Osteocyte (in vitro differentiated cells): Measurements from ENCODE around the gene HDAC9. TPM values are rescaled to one million over a fixed set of nuclear protein-coding genes. Genes with fewer than 3 reads are reported as not detected.
A peak's percentile ranks its signal among the peaks of the same experiment; 100 is the strongest.

ENCODE experiments used
- DNase-seq: peaks from one replicate; pipeline ENCODE4 v3.0.0; 2021; ENCODE audit warnings: mixed read lengths; ENCODE audit not compliant: unreplicated experiment; ENCODE audit errors: extremely low spot score
- H3K27ac Mint-ChIP-seq: one replicate; pipeline ENCODE4 v1.8.0; 2021; ENCODE audit warnings: mild to moderate bottlenecking, mixed read lengths; ENCODE audit not compliant: unreplicated experiment
- H3K27me3 Mint-ChIP-seq: one replicate; pipeline ENCODE4 v1.8.0; 2021; ENCODE audit warnings: mixed read lengths; ENCODE audit not compliant: unreplicated experiment
- H3K36me3 Mint-ChIP-seq: one replicate; pipeline ENCODE4 v1.8.0; 2021; ENCODE audit warnings: mixed read lengths; ENCODE audit not compliant: unreplicated experiment
- H3K4me1 Mint-ChIP-seq: one replicate; pipeline ENCODE4 v1.8.0; 2021; ENCODE audit warnings: mixed read lengths; ENCODE audit not compliant: unreplicated experiment
- H3K4me3 Mint-ChIP-seq: one replicate; pipeline ENCODE4 v1.8.0; 2021; ENCODE audit warnings: mild to moderate bottlenecking, moderate library complexity, mixed read lengths; ENCODE audit not compliant: unreplicated experiment
- H3K9me3 Mint-ChIP-seq: one replicate; pipeline ENCODE4 v1.8.0; 2021; ENCODE audit warnings: mixed read lengths; ENCODE audit not compliant: unreplicated experiment
- long read RNA-seq: library from polyadenylated mRNA; unstranded; transcript quantifications from one replicate; pipeline ENCODE4 v2.0.0, GENCODE V29; 2021
- total RNA-seq: library from RNA; stranded (reverse); gene quantifications from 2 replicates; pipeline ENCODE4 v1.2.1, GENCODE V29; 2021
- TF ChIP-seq, protein P1 (sequence below): fragments of 200-600 bp; sonication (generic); IDR thresholded peaks from 2 replicates; pipeline ENCODE4 v1.5.0; 2021; ENCODE audit warnings: antibody characterized with exemption, mild to moderate bottlenecking, moderate library complexity

Gene HDAC9
- total RNA-seq: 0.81 and 1.5 TPM in 2 replicates
- long read RNA-seq, partial matches to known transcripts: 2 of 8 reads
- long read RNA-seq, other reads (novel, unspliced or antisense): 6 of 8 reads

DNA sequence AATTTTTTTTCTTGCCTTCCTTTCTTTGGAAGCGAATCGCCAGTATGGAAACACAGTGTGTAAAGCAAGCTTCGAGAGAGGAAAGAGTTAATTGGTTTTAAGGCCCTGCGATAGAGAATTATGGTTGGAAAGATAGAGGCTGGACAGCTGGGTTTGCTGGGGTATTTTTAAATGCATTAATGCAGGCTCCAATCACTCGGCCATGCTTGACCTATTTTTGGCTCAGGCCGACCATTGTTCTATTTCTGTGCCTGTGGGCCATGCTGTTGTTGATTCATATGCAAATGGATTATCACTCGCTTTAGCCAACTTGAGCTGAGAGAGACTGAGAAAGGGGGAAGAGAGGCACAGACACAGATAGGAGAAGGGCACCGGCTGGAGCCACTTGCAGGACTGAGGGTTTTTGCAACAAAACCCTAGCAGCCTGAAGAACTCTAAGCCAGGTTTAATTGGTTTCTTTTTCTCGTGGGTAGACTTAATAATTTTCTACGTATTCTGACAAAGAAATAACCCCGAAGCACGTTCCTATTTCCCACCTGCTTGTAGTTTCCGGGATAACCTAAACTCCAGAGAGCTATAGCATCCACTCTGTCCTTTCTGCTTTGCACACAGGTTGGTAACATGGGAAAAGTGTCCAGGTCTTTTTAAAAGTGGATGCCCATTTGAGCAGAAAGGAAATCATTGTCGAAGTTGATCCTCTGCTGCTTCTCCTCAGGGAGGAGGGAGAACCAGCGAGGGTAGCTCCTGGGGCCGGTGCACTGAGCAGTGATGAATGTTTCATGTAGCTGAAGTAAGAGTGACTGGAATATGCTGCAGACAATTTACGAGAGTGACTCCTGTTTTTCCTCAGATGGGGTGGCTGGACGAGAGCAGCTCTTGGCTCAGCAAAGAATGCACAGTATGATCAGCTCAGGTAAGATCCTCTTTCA, at the start of gene HDAC9:
TSS of gene HDAC9 (plus strand) at position 338 of the 929 bp plus-strand sequence. CDS start at position 892, 554 bp downstream.
- H3K4me3 Mint-ChIP-seq: peak within 1 kb of the TSS; percentile 72
- TF ChIP-seq, protein P1, sequence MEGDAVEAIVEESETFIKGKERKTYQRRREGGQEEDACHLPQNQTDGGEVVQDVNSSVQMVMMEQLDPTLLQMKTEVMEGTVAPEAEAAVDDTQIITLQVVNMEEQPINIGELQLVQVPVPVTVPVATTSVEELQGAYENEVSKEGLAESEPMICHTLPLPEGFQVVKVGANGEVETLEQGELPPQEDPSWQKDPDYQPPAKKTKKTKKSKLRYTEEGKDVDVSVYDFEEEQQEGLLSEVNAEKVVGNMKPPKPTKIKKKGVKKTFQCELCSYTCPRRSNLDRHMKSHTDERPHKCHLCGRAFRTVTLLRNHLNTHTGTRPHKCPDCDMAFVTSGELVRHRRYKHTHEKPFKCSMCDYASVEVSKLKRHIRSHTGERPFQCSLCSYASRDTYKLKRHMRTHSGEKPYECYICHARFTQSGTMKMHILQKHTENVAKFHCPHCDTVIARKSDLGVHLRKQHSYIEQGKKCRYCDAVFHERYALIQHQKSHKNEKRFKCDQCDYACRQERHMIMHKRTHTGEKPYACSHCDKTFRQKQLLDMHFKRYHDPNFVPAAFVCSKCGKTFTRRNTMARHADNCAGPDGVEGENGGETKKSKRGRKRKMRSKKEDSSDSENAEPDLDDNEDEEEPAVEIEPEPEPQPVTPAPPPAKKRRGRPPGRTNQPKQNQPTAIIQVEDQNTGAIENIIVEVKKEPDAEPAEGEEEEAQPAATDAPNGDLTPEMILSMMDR: no peak
- H3K36me3 Mint-ChIP-seq: no peaks in the 10 kb centered on the region
- no peak for DNase-seq
- H3K27me3 Mint-ChIP-seq: no peaks in the 10 kb centered on the region
- H3K9me3 Mint-ChIP-seq: no peaks in the 10 kb centered on the region
- peaks cover 23% of the 10 kb centered on the region for H3K4me1 Mint-ChIP-seq
- peak within 1 kb of the TSS; percentile 67 for H3K27ac Mint-ChIP-seq

DNA sequence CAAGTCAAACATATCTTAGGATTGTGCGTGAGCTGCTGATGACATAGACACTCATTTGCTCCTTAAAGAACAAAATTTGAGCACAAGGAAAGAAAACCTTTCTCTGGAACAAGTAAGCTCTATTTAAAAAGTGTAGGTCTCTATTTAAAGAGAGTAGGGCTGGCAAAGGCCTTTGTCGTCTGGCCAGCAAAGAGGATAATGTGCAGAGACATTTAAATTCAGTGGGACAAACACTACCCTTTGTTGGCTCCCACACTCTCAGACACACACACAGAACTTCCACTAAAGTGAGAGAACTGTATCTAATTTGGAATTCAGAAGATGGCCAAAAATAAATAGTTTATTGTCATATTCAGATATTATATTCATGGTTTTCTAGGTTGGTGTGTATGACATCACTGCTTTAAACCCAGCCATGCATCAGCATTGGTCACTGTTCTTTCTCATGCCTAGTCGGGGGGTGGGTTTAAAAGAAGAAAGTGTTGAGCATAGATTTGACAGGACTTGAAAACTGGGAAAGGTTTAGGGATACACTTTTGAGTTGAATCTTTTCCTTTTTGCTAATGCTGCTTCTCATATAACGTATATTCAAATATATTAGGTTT, 49.5 kb upstream of the HDAC9 start:
- Mint-ChIP-seq H3K4me1 (no peaks in the 10 kb centered on the region), H3K27ac (no peak overlapping the region), H3K9me3 (no peaks in the 10 kb centered on the region), H3K27me3 (no peaks in the 10 kb centered on the region), H3K36me3 (no peaks in the 10 kb centered on the region), H3K4me3 (no peak overlapping the region)
- no peak for DNase-seq
- TF ChIP-seq, protein P1: no peak

DNA sequence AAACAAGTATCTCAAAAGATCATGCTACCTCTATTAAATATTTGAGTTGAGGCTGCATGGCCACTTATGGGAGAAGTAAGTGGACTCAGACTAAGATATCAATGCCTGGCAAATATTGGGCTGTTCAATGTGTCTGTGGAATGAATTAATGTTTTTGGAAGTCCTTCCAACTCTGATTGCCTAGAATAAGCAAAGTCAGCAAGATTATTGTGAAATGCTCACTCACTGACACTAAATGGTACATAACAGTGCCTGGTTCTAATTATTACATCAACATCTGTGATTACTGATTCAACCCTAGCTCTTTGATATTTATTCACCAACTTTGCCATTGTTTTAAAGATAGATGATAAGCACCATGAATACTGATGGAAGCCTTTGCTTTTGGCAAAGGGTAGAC, 45.5 kb upstream of the HDAC9 start:
- H3K27me3 Mint-ChIP-seq: no peaks in the 10 kb centered on the region
- no peak for DNase-seq
- TF ChIP-seq, protein P1: no peak
- H3K9me3 Mint-ChIP-seq: no peaks in the 10 kb centered on the region
- no peak overlapping the region for H3K4me3 Mint-ChIP-seq
- no peaks in the 10 kb centered on the region for H3K4me1 Mint-ChIP-seq
- no peaks in the 10 kb centered on the region for H3K36me3 Mint-ChIP-seq
- H3K27ac Mint-ChIP-seq: no peak overlapping the region

DNA sequence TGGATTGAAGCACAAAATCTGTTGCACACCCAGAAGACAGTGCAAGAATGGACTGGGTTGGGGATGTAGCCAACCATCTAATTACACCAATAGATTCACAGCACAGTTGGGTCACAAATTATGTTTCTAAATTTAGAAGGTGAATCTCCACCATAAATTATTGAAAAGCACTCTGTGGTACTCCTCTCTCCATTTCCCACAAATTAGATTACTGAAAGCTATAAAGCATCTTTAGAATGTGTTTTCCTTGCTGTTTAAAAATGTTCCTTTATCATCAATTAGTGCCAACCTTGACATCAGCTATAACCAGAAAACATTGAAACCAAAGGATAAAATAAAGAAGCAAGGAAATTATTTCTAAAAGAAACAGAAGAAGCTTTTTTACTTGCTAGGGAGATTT, 39.9 kb upstream of the HDAC9 start:
- Mint-ChIP-seq H3K9me3 (no peaks in the 10 kb centered on the region), H3K4me1 (peaks cover 4% of the 10 kb centered on the region), H3K4me3 (no peak overlapping the region), H3K36me3 (no peaks in the 10 kb centered on the region), H3K27ac (no peak overlapping the region), H3K27me3 (no peaks in the 10 kb centered on the region)
- TF ChIP-seq, protein P1: no peak
- DNase-seq: no peak

DNA sequence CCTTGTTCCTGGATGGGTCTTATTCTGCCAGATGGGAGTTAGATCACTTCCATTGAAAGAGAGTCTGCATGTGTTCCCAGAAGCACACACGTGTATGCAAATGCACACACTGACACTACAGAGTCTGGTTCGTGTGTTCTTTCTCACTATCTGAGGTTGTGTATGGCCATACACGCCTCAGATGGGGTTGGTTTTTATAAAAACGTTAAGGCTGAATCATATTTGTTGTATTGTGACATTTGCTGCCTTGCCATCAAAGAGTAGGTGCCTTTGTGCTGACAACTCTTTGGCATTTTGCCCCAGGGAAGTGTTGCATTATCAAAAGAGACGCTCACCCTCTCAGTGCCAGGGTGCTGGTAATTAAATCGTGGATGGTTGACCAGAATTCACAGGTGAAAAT, 37.7 kb upstream of the HDAC9 start:
- Mint-ChIP-seq H3K36me3 (no peaks in the 10 kb centered on the region), H3K9me3 (no peaks in the 10 kb centered on the region), H3K4me3 (no peak overlapping the region), H3K27me3 (no peaks in the 10 kb centered on the region), H3K4me1 (peaks cover 4% of the 10 kb centered on the region), H3K27ac (no peak overlapping the region)
- TF ChIP-seq, protein P1: no peak
- no peak for DNase-seq
